Activated naive CD4-positive, alpha-beta T cell treated with anti-CD3 and anti-CD28 coated beads, Interleukin-2, amount 50 U/mL, for 72 hours (primary cell): ENCODE data around the gene KCNA10. TPM values are rescaled to one million over a fixed set of nuclear protein-coding genes. Genes with fewer than 3 reads are reported as not detected.
"Not testable (repeated sequence)": the region's sequence is repeated elsewhere in the genome, so short reads cannot be mapped to it uniquely, and the experiment has no call there.

ENCODE experiments used
- ATAC-seq, 2 donors: fragments of 150-1000 bp; cut with Tn5 transposase; 2 replicates each; pipeline ENCODE4 v1.10.0; 2021; ENCODE audit warnings: mild to moderate bottlenecking in 2 of 2, moderate library complexity in 2 of 2
- DNase-seq, 2 donors: peaks; one replicate each; pipeline ENCODE4 v3.0.0; 2021 to 2022; ENCODE audit warnings: low spot score in 2 of 2
- H3K27ac Mint-ChIP-seq, 2 donors: one replicate each; pipeline ENCODE4 v1.8.0; 2022; ENCODE audit warnings: mild to moderate bottlenecking in 2 of 2, mixed read lengths in 2 of 2
- H3K36me3 Mint-ChIP-seq, 2 donors: one replicate each; pipeline ENCODE4 v1.8.0; 2022; ENCODE audit warnings: mixed read lengths in 2 of 2
- H3K9me3 Mint-ChIP-seq, 2 donors: one replicate each; pipeline ENCODE4 v1.8.0; 2022; ENCODE audit warnings: mixed read lengths in 2 of 2
- total RNA-seq, 2 donors: library from RNA; stranded (reverse); gene quantifications; one replicate each; pipeline ENCODE4 v1.2.3, GENCODE V29; 2022

Gene KCNA10
- total RNA-seq, 2 donors from 2014 or later, result not detected

GRCh38 chr1:110510921-110511320, 8.1 kb downstream of the KCNA10 start:
- not testable (repeated sequence) for H3K36me3 Mint-ChIP-seq, H3K9me3 Mint-ChIP-seq, H3K27ac Mint-ChIP-seq, DNase-seq, ATAC-seq

GRCh38 chr1:110509655-110510054, 9.3 kb downstream of the KCNA10 start:
- DNase-seq, result no peak
- Mint-ChIP-seq H3K9me3 (no peaks in the 10 kb centered on the region), H3K36me3 (no peaks in the 10 kb centered on the region), H3K27ac (no peak overlapping the region)
- no peak for ATAC-seq

GRCh38 chr1:110508028-110508940, 10.7 kb downstream of the KCNA10 start:
- ATAC-seq (no peak), DNase-seq (no peak)
- no peaks in the 10 kb centered on the region for H3K9me3 Mint-ChIP-seq
- peak overlapping the region in 1 of 2 donors; percentile 10 for H3K27ac Mint-ChIP-seq
- H3K36me3 Mint-ChIP-seq, result no peaks in the 10 kb centered on the region

- Mint-ChIP-seq H3K36me3 (no peaks in the 10 kb centered on the region), H3K9me3 (no peaks in the 10 kb centered on the region), H3K27ac (no peak overlapping the region)
- ATAC-seq (no peak), DNase-seq (no peak)
Observed at GRCh38 chr1:110506541-110506940, 12.4 kb downstream of the KCNA10 start.

- Mint-ChIP-seq H3K36me3 (no peaks in the 10 kb centered on the region), H3K27ac (no peak overlapping the region), H3K9me3 (no peaks in the 10 kb centered on the region)
- ATAC-seq (no peak), DNase-seq (no peak)
Observed at GRCh38 chr1:110505596-110505995, 13.4 kb downstream of the KCNA10 start.

- H3K36me3 Mint-ChIP-seq, result no peaks in the 10 kb centered on the region
- no peaks in the 10 kb centered on the region for H3K9me3 Mint-ChIP-seq
- no peak overlapping the region for H3K27ac Mint-ChIP-seq
- no peak for DNase-seq
- ATAC-seq, result no peak
Observed at GRCh38 chr1:110504226-110504625, 14.7 kb downstream of the KCNA10 start.

- no peak for DNase-seq
- Mint-ChIP-seq H3K27ac (no peak overlapping the region), H3K36me3 (no peaks in the 10 kb centered on the region), H3K9me3 (no peaks in the 10 kb centered on the region)
- ATAC-seq, result no peak
Observed at GRCh38 chr1:110503471-110503870, 15.5 kb downstream of the KCNA10 start.

- Mint-ChIP-seq H3K27ac (no peak overlapping the region), H3K36me3 (no peaks in the 10 kb centered on the region), H3K9me3 (no peaks in the 10 kb centered on the region)
- ATAC-seq, result no peak
- DNase-seq, result no peak
Observed at GRCh38 chr1:110502402-110503151, 16.4 kb downstream of the KCNA10 start.

- H3K27ac Mint-ChIP-seq, result no peak overlapping the region
Observed at GRCh38 chr1:110501488-110502132, 17.4 kb downstream of the KCNA10 start.

GRCh38 chr1:110498270-110498669, 20.7 kb downstream of the KCNA10 start:
- ATAC-seq, result no peak
- no peaks in the 10 kb centered on the region for H3K36me3 Mint-ChIP-seq

More at GRCh38 chr1:110501488-110502132, 17.4 kb downstream of the KCNA10 start:
- no peaks in the 10 kb centered on the region for H3K36me3 Mint-ChIP-seq
- DNase-seq (no peak), ATAC-seq (no peak)
- no peaks in the 10 kb centered on the region for H3K9me3 Mint-ChIP-seq

GRCh38 chr1:110495926-110496600, 22.9 kb downstream of the KCNA10 start:
- no peaks in the 10 kb centered on the region for H3K9me3 Mint-ChIP-seq
- peak; percentile 63 to 86 for DNase-seq
- no peak overlapping the region for H3K27ac Mint-ChIP-seq
- peak; percentile 86 to 90 for ATAC-seq
- no peaks in the 10 kb centered on the region for H3K36me3 Mint-ChIP-seq

More at GRCh38 chr1:110498270-110498669, 20.7 kb downstream of the KCNA10 start:
- DNase-seq, result no peak
- Mint-ChIP-seq H3K9me3 (no peaks in the 10 kb centered on the region), H3K27ac (no peak overlapping the region)

- H3K27ac Mint-ChIP-seq, result no peak overlapping the region
- H3K9me3 Mint-ChIP-seq, result no peaks in the 10 kb centered on the region
- no peaks in the 10 kb centered on the region for H3K36me3 Mint-ChIP-seq
- DNase-seq, result no peak
- ATAC-seq, result no peak
Observed at GRCh38 chr1:110494522-110495406, 24.2 kb downstream of the KCNA10 start.

- Mint-ChIP-seq H3K9me3 (no peaks in the 10 kb centered on the region), H3K36me3 (no peaks in the 10 kb centered on the region), H3K27ac (no peak overlapping the region)
- no peak for DNase-seq
- no peak for ATAC-seq
Observed at GRCh38 chr1:110494036-110494435, 24.9 kb downstream of the KCNA10 start.

- Mint-ChIP-seq H3K27ac (peak overlapping the region in 1 of 2 donors; percentile 23), H3K36me3 (no peaks in the 10 kb centered on the region)
Observed at GRCh38 chr1:110493059-110493699, 25.8 kb downstream of the KCNA10 start.

GRCh38 chr1:110492573-110492972, 26.4 kb downstream of the KCNA10 start:
- ATAC-seq (no peak), DNase-seq (no peak)
- Mint-ChIP-seq H3K27ac (no peak overlapping the region), H3K9me3 (no peaks in the 10 kb centered on the region), H3K36me3 (no peaks in the 10 kb centered on the region)

More at GRCh38 chr1:110493059-110493699, 25.8 kb downstream of the KCNA10 start:
- DNase-seq, result no peak
- ATAC-seq, result no peak
- no peaks in the 10 kb centered on the region for H3K9me3 Mint-ChIP-seq
